HUES48 (cell line): ENCODE results near the gene CNEP1R1.

ENCODE experiments used
- H3K27ac ChIP-seq: one replicate; pipeline ENCODE4 v1.7.0; 2013; ENCODE audit warnings: low read depth, low read length, inconsistent platforms
- H3K27me3 ChIP-seq: 2 replicates; pipeline ENCODE4 v1.6.1; 2013; ENCODE audit warnings: mild to moderate bottlenecking, low read length; ENCODE audit not compliant: control insufficient read depth, insufficient read depth
- H3K36me3 ChIP-seq: 2 replicates; pipeline ENCODE4 v1.6.1; 2013; ENCODE audit warnings: low read length; ENCODE audit not compliant: control insufficient read depth, insufficient read depth
- H3K4me1 ChIP-seq: 2 replicates; pipeline ENCODE4 v1.6.1; 2013; ENCODE audit warnings: mild to moderate bottlenecking, low read length; ENCODE audit not compliant: control insufficient read depth, insufficient read depth
- H3K4me3 ChIP-seq: 2 replicates; pipeline ENCODE4 v1.5.1; 2013; ENCODE audit warnings: mild to moderate bottlenecking, low read depth, low read length
- H3K9ac ChIP-seq: 2 replicates; pipeline ENCODE4 v1.6.1; 2013; ENCODE audit warnings: mild to moderate bottlenecking, low read depth, low read length, moderate library complexity
- H3K9me3 ChIP-seq: 2 replicates; pipeline ENCODE4 v1.6.1; 2013; ENCODE audit warnings: low read length; ENCODE audit not compliant: control insufficient read depth, insufficient read depth

The CNEP1R1 gene

GRCh38 chr16:50059669-50060068 is 34.6 kb downstream of the CNEP1R1 start:
- Histone ChIP-seq H3K9me3 (no peaks in the 10 kb centered on the region), H3K27me3 (no peaks in the 10 kb centered on the region), H3K27ac (no peak overlapping the region), H3K4me1 (no peaks in the 10 kb centered on the region), H3K4me3 (no peak overlapping the region), H3K36me3 (no peaks in the 10 kb centered on the region), H3K9ac (no peak overlapping the region)

- H3K27ac ChIP-seq: no peak overlapping the region
- H3K4me3 ChIP-seq: no peak overlapping the region
- H3K36me3 ChIP-seq: no peaks in the 10 kb centered on the region
- no peak overlapping the region for H3K9ac ChIP-seq
- H3K4me1 ChIP-seq: no peaks in the 10 kb centered on the region
- H3K27me3 ChIP-seq: no peaks in the 10 kb centered on the region
- H3K9me3 ChIP-seq: no peaks in the 10 kb centered on the region
These were observed 36.3 kb downstream of the CNEP1R1 start for GRCh38 chr16:50061326-50061725.

- Histone ChIP-seq H3K27ac (no peak overlapping the region), H3K4me1 (peaks cover 4% of the 10 kb centered on the region)
These were observed 40.2 kb downstream of the CNEP1R1 start for GRCh38 chr16:50065241-50065623.

GRCh38 chr16:50065624-50066481 is 40.8 kb downstream of the CNEP1R1 start, which contains the start of gene HEATR3:
HEATR3 (plus strand) TSS chr16:50065970; CDS start chr16:50066132, 162 bp downstream.
- Histone ChIP-seq H3K4me1 (peaks cover 4% of the 10 kb centered on the region), H3K9ac (peak within 1 kb of the TSS; percentile 80), H3K27ac (peak within 1 kb of the TSS; percentile 95), H3K9me3 (no peaks in the 10 kb centered on the region), H3K27me3 (no peaks in the 10 kb centered on the region), H3K4me3 (peak within 1 kb of the TSS; percentile 96), H3K36me3 (peaks cover 26% of the 10 kb centered on the region)

More at GRCh38 chr16:50065241-50065623, 40.2 kb downstream of the CNEP1R1 start:
- H3K4me3 ChIP-seq: peak overlapping the region; percentile 35; the same call in 1 of the 2 replicates
- H3K9ac ChIP-seq: no peak overlapping the region
- H3K36me3 ChIP-seq: peaks cover 20% of the 10 kb centered on the region
- no peaks in the 10 kb centered on the region for H3K27me3 ChIP-seq
- no peaks in the 10 kb centered on the region for H3K9me3 ChIP-seq

- H3K9me3 ChIP-seq: no peaks in the 10 kb centered on the region
- peak overlapping the region; percentile 95 for H3K27ac ChIP-seq
- peak overlapping the region; percentile 49; the same call in 1 of the 2 replicates for H3K9ac ChIP-seq
- peaks cover 34% of the 10 kb centered on the region for H3K36me3 ChIP-seq
- H3K4me1 ChIP-seq: peaks cover 4% of the 10 kb centered on the region
- no peaks in the 10 kb centered on the region for H3K27me3 ChIP-seq
- peak overlapping the region; percentile 96 for H3K4me3 ChIP-seq
These were observed 41.7 kb downstream of the CNEP1R1 start for GRCh38 chr16:50066482-50067289.

- Histone ChIP-seq H3K4me1 (peaks cover 4% of the 10 kb centered on the region), H3K36me3 (peaks cover 39% of the 10 kb centered on the region), H3K9me3 (no peaks in the 10 kb centered on the region), H3K9ac (no peak overlapping the region), H3K27ac (no peak overlapping the region), H3K4me3 (0 out of 2 replicates have a peak overlapping the region, but pooled peaks have one; percentile 8), H3K27me3 (no peaks in the 10 kb centered on the region)
These were observed 42.3 kb downstream of the CNEP1R1 start for GRCh38 chr16:50067290-50067853.

GRCh38 chr16:50068550-50068949 is 43.5 kb downstream of the CNEP1R1 start:
- no peaks in the 10 kb centered on the region for H3K9me3 ChIP-seq
- no peak overlapping the region for H3K9ac ChIP-seq
- H3K4me1 ChIP-seq: peaks cover 4% of the 10 kb centered on the region
- H3K4me3 ChIP-seq: no peak overlapping the region
- no peak overlapping the region for H3K27ac ChIP-seq
- no peaks in the 10 kb centered on the region for H3K27me3 ChIP-seq
- H3K36me3 ChIP-seq: peaks cover 41% of the 10 kb centered on the region

GRCh38 chr16:50069060-50069459 is 44.0 kb downstream of the CNEP1R1 start:
- Histone ChIP-seq H3K27ac (no peak overlapping the region), H3K36me3 (peaks cover 41% of the 10 kb centered on the region), H3K9ac (no peak overlapping the region), H3K27me3 (no peaks in the 10 kb centered on the region), H3K9me3 (no peaks in the 10 kb centered on the region), H3K4me3 (no peak overlapping the region), H3K4me1 (peaks cover 4% of the 10 kb centered on the region)

- no peak overlapping the region for H3K27ac ChIP-seq
- no peaks in the 10 kb centered on the region for H3K9me3 ChIP-seq
- H3K9ac ChIP-seq: no peak overlapping the region
- H3K4me3 ChIP-seq: no peak overlapping the region
- H3K4me1 ChIP-seq: peaks cover 4% of the 10 kb centered on the region
- peaks cover 48% of the 10 kb centered on the region for H3K36me3 ChIP-seq
- no peaks in the 10 kb centered on the region for H3K27me3 ChIP-seq
These were observed 46.1 kb downstream of the CNEP1R1 start for GRCh38 chr16:50071075-50071671.

- no peak overlapping the region for H3K27ac ChIP-seq
- H3K9me3 ChIP-seq: no peaks in the 10 kb centered on the region
- no peaks in the 10 kb centered on the region for H3K27me3 ChIP-seq
- H3K4me3 ChIP-seq: no peak overlapping the region
- no peak overlapping the region for H3K9ac ChIP-seq
- peaks cover 2% of the 10 kb centered on the region for H3K4me1 ChIP-seq
- peaks cover 54% of the 10 kb centered on the region for H3K36me3 ChIP-seq
These were observed 47.7 kb downstream of the CNEP1R1 start for GRCh38 chr16:50072730-50073129.
